Measurements from ENCODE around the gene JAGN1. TPM values are rescaled to one million over a fixed set of nuclear protein-coding genes. Genes with fewer than 3 reads are reported as not detected.
"Not testable (repeated sequence)": the region's sequence is repeated elsewhere in the genome, so short reads cannot be mapped to it uniquely, and the experiment has no call there.

The JAGN1 gene
- total and polyA plus RNA-seq, 2 experiments from 2014 or later, result 61.4 to 83.5 TPM

DNA sequence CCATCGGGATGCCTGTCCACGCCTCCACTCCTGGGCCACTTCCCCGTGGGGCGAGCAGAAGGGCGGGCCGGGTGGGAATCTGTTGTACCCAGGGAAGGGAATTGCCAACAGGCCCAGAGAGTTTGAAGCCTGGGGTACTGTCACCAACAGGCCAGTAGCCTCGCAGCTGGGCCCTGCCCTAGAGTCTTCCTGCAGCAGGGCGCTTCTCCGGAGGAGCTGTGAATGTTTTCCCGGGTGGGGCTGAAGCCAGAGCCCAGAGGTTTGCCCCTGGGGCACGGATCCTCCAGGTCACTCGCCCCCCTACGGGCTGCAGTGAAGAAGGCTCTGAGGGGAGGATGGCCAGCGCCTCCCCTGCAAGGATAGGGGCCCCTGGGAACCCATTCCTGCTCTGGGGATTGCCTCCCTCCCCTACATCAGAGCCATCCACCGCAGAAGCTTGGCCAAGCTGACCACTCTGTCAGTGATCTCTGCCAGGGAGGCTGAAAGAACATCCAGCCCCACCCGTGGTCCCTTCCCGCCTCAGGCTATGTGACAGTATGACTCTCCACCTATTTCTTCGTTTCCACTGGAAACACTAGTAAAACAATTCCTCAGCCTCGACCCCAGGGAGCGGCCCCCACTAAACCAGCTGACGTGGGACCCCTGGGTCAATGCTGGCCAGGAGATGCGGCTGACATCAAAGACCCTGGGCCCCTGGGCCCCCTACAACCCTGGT, 27.2 kb upstream of the JAGN1 start:
- no peaks in the 10 kb centered on the region for H3K27me3 ChIP-seq
- peak overlapping the region; percentile 84 for H3K4me2 ChIP-seq
- 76% methylated on average over 18 of the region's 22 CpGs for WGBS (ENCODE audit: low lambda C conversion rate, missing lambda C conversion rate)
- no peak for DNase-seq (ENCODE audit: low spot score)
- peak overlapping the region; percentile 71 for H2AFZ ChIP-seq
- TF ChIP-seq, protein P1, sequence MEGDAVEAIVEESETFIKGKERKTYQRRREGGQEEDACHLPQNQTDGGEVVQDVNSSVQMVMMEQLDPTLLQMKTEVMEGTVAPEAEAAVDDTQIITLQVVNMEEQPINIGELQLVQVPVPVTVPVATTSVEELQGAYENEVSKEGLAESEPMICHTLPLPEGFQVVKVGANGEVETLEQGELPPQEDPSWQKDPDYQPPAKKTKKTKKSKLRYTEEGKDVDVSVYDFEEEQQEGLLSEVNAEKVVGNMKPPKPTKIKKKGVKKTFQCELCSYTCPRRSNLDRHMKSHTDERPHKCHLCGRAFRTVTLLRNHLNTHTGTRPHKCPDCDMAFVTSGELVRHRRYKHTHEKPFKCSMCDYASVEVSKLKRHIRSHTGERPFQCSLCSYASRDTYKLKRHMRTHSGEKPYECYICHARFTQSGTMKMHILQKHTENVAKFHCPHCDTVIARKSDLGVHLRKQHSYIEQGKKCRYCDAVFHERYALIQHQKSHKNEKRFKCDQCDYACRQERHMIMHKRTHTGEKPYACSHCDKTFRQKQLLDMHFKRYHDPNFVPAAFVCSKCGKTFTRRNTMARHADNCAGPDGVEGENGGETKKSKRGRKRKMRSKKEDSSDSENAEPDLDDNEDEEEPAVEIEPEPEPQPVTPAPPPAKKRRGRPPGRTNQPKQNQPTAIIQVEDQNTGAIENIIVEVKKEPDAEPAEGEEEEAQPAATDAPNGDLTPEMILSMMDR (IDR thresholded peaks at IDR 0.05; ENCODE audit: poor library complexity), result no peak
- TF ChIP-seq EZH2phosphoT487 (IDR thresholded peaks at IDR 0.05; ENCODE audit: low read depth, severe bottlenecking, unreplicated experiment) (no peak), EZH2 (IDR thresholded peaks at IDR 0.05; ENCODE audit: borderline replicate concordance) (no peak)
- no peaks in the 10 kb centered on the region for H3K79me2 ChIP-seq
- peaks cover 17% of the 10 kb centered on the region for H3K4me1 ChIP-seq (ENCODE audit: insufficient read depth)
- H4K20me1 ChIP-seq (ENCODE audit: insufficient read depth, poor library complexity, severe bottlenecking), result no peaks in the 10 kb centered on the region
- H3K27ac ChIP-seq, result peak overlapping the region; percentile 75
- H3K4me3 ChIP-seq, result no peak overlapping the region
- H3K36me3 ChIP-seq (replicated peaks; ENCODE audit: insufficient read depth, low read depth), result no peaks in the 10 kb centered on the region
- no peaks in the 10 kb centered on the region for H3K9me3 ChIP-seq (ENCODE audit: low read depth)
- H3K9me2 ChIP-seq (replicated peaks; ENCODE audit: insufficient read depth), result no peaks in the 10 kb centered on the region

DNA sequence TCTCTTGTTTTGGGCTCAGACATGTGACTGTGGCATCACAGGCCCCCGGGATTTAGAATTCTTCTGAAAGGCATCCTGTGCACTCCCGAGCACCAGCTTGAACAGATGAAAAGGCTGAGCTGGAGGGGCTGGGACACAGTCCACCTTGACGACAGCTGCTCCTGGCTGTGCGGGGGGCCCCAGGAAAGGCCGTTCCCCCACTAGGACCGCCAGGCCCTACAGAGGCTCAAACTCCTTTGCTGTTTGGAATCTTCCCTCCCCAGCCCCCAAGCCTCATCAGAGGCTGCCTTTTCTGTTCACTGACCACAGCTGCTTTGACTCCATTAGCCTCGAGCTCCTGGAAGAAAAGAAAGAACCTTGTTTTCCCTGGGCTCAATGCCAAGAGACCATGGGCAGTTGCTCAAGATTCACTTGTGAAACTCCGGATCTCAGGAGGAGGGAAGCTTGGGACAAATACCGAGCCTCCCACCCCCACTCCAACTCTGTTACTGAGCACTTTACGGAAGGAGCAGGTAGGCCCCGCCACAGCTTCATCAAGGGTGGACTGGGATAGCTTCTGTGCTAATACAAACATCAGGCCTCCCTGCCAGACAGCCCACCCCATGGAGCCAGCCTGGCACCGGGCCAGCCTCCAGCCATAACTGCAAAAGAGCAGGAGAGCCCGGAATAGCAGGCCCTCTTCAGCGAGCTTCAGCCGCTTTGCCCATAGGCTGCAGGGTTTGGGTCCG, 26.0 kb upstream of the JAGN1 start:
- H3K27me3 ChIP-seq, result no peaks in the 10 kb centered on the region
- TF ChIP-seq, protein P1 (IDR thresholded peaks at IDR 0.05; ENCODE audit: poor library complexity), result no peak
- no peak for TF ChIP-seq EZH2phosphoT487 (IDR thresholded peaks at IDR 0.05; ENCODE audit: low read depth, severe bottlenecking, unreplicated experiment)
- no peak for TF ChIP-seq EZH2 (IDR thresholded peaks at IDR 0.05; ENCODE audit: borderline replicate concordance)
- peak overlapping the region; percentile 11 for H3K4me2 ChIP-seq
- WGBS (ENCODE audit: low lambda C conversion rate, missing lambda C conversion rate), result 55% methylated on average over 16 of the region's 16 CpGs
- no peaks in the 10 kb centered on the region for H3K79me2 ChIP-seq
- peak; percentile 74 for DNase-seq (ENCODE audit: low spot score)
- peak overlapping the region; percentile 75 for H3K27ac ChIP-seq
- no peaks in the 10 kb centered on the region for H3K9me3 ChIP-seq (ENCODE audit: low read depth)
- H3K4me3 ChIP-seq, result no peak overlapping the region
- H4K20me1 ChIP-seq (ENCODE audit: insufficient read depth, poor library complexity, severe bottlenecking), result no peaks in the 10 kb centered on the region
- H2AFZ ChIP-seq, result peak overlapping the region; percentile 1
- no peaks in the 10 kb centered on the region for H3K9me2 ChIP-seq (replicated peaks; ENCODE audit: insufficient read depth)
- H3K4me1 ChIP-seq (ENCODE audit: insufficient read depth), result peaks cover 17% of the 10 kb centered on the region
- H3K36me3 ChIP-seq (replicated peaks; ENCODE audit: insufficient read depth, low read depth), result no peaks in the 10 kb centered on the region

DNA sequence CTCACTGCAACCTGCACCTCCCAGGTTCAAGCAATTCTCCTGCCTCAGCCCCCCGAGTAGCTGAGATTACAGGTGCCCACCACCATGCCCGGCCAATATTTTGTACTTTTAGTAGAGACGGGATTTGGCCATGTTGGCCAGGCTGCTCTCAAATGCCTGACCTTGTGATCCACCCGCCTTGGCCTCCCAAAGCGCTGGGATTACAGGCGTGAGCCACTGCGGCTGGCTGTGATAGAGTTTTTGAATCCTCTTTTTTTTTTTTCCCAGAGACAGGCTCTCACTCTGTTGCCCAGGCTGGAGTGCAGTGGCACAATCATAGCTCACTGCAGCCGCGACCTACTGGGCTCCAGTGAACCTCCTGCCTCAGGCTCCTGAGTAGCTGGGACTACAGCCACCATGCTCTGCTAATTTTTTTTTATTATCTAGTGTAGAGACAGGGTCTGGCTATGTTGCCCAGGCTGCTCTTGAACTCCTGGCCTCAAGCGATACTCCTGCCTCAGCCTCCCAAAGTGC, 25.2 kb upstream of the JAGN1 start:
- WGBS (ENCODE audit: low lambda C conversion rate, missing lambda C conversion rate), result 92% methylated on average over 10 of the region's 10 CpGs
- not testable (repeated sequence) for H4K20me1 ChIP-seq (ENCODE audit: insufficient read depth, poor library complexity, severe bottlenecking); H3K36me3 ChIP-seq (replicated peaks; ENCODE audit: insufficient read depth, low read depth); H3K9me3 ChIP-seq (ENCODE audit: low read depth); H2AFZ ChIP-seq; H3K27me3 ChIP-seq; H3K79me2 ChIP-seq; H3K9me2 ChIP-seq (replicated peaks; ENCODE audit: insufficient read depth); DNase-seq (ENCODE audit: low spot score); H3K4me3 ChIP-seq
- Histone ChIP-seq H3K4me2 (peak overlapping the region; percentile 11), H3K27ac (peak overlapping the region; percentile 75), H3K4me1 (ENCODE audit: insufficient read depth) (peaks cover 17% of the 10 kb centered on the region)

DNA sequence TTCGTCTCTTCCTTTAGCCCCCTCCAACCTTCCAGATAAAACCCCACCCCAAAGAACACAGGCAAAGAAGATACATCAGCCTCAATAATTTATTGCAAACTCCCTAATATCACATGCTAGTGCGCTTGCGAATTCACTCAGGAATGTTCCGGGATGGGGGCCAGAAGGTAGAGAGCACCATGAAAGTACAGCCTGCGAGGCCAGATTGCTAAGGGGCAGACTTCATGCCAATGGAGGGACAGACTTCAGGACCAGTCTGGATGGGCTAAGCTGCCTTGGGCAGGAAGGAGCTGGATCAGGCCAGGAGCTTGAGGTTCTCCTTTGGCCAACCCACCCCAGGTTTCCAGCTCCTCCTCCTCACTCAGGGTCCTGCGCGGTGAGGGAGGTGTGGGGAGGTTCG, 23.8 kb upstream of the JAGN1 start:
- Histone ChIP-seq H3K4me3 (no peak overlapping the region), H3K79me2 (no peaks in the 10 kb centered on the region), H4K20me1 (ENCODE audit: insufficient read depth, poor library complexity, severe bottlenecking) (no peaks in the 10 kb centered on the region), H3K27ac (no peak overlapping the region), H3K4me1 (ENCODE audit: insufficient read depth) (peaks cover 17% of the 10 kb centered on the region), H3K27me3 (no peaks in the 10 kb centered on the region), H3K9me2 (replicated peaks; ENCODE audit: insufficient read depth) (no peaks in the 10 kb centered on the region), H2AFZ (no peak overlapping the region), H3K4me2 (no peak overlapping the region), H3K9me3 (ENCODE audit: low read depth) (no peaks in the 10 kb centered on the region), H3K36me3 (replicated peaks; ENCODE audit: insufficient read depth, low read depth) (no peaks in the 10 kb centered on the region)
- no peak for TF ChIP-seq EZH2phosphoT487 (IDR thresholded peaks at IDR 0.05; ENCODE audit: low read depth, severe bottlenecking, unreplicated experiment)
- no peak for TF ChIP-seq EZH2 (IDR thresholded peaks at IDR 0.05; ENCODE audit: borderline replicate concordance)
- TF ChIP-seq, protein P1 (IDR thresholded peaks at IDR 0.05; ENCODE audit: poor library complexity), result no peak
- no peak for DNase-seq (ENCODE audit: low spot score)
- 95% methylated on average over 8 of the region's 8 CpGs for WGBS (ENCODE audit: low lambda C conversion rate, missing lambda C conversion rate)

Data from hepatocyte (in vitro differentiated cells).